T-cell (primary cell): ENCODE measurements around the gene SCAMP4. TPM values are rescaled to one million over a fixed set of nuclear protein-coding genes. Genes with fewer than 3 reads are reported as not detected.

Source experiments
- ATAC-seq, 4 experiments: fragments of 200-7000 bp in 3 of 4; fragments of 150-1000 bp in 1 of 4; cut with Tn5 transposase; replicated peaks in 1 of 4; 1 replicate in 3 of 4; 2 replicates in 1 of 4; pipeline ENCODE4 v1.10.0; 2021; ENCODE audit warnings: moderate library complexity in 3 of 4, mild to moderate bottlenecking in 2 of 4, moderate number of reproducible peaks in 1 of 4
- CTCF ChIA-PET, 2 donors: fragments of 300-600 bp; sonication (Branson Sonifier 250); formaldehyde crosslinking; loops; one replicate each; lab custom pipeline; 2022; ENCODE audit warnings: antibody characterized with exemption in 2 of 2; lab: Charles Lee
- POLR2A ChIA-PET, 2 donors: fragments of 300-600 bp; sonication (Branson Sonifier 250); formaldehyde crosslinking; loops; one replicate each; lab custom pipeline; 2022; ENCODE audit warnings: antibody characterized with exemption in 2 of 2; lab: Charles Lee
- DNase-seq, 35 experiments: peaks; one replicate each; pipeline versions ENCODE4 v3.0.0 to v3.0.0-alpha.2; 2013 to 2023
- H3K27ac ChIP-seq: one replicate; pipeline ENCODE4 v1.5.1; 2013; ENCODE audit warnings: low read length
- H3K27me3 ChIP-seq, 2 experiments: replicated peaks in 1 of 2; 1 replicate in 1 of 2; 2 replicates in 1 of 2; pipeline versions ENCODE4 v1.6.1 to v1.7.0; 2013; ENCODE audit warnings: low read length in 1 of 2, mixed read lengths in 1 of 2; ENCODE audit not compliant: control insufficient read depth in 2 of 2, insufficient read depth in 2 of 2; ENCODE audit errors: extremely low read depth in 1 of 2
- H3K36me3 ChIP-seq, 2 donors: 1 replicate in 1 of 2; 2 replicates in 1 of 2; pipeline versions ENCODE4 v1.6.1 to v1.7.0; 2013; ENCODE audit warnings: low read length in 1 of 2; ENCODE audit not compliant: control insufficient read depth in 2 of 2, insufficient read depth in 1 of 2; ENCODE audit errors: extremely low read depth in 1 of 2
- H3K4me1 ChIP-seq, 2 experiments: 1 replicate in 1 of 2; 2 replicates in 1 of 2; pipeline versions ENCODE4 v1.6.1 to v1.7.0; 2013; ENCODE audit warnings: low read length in 2 of 2, mixed read lengths in 1 of 2; ENCODE audit not compliant: insufficient read depth in 2 of 2, control insufficient read depth in 1 of 2; ENCODE audit errors: extremely low read depth in 1 of 2
- H3K4me3 ChIP-seq, 2 donors: 1 replicate in 1 of 2; 2 replicates in 1 of 2; pipeline versions ENCODE4 v1.5.1 to v1.7.0; 2013; ENCODE audit warnings: mild to moderate bottlenecking in 2 of 2, low read length in 1 of 2, moderate library complexity in 1 of 2; ENCODE audit not compliant: control insufficient read depth in 1 of 2; ENCODE audit errors: extremely low read depth in 1 of 2
- H3K9me3 ChIP-seq: 2 replicates; pipeline ENCODE4 v1.7.0; 2013
- H3K27ac Mint-ChIP-seq, 2 donors: one replicate each; pipeline ENCODE4 v1.8.0; 2020 to 2021; ENCODE audit warnings: mild to moderate bottlenecking in 2 of 2, mixed read lengths in 2 of 2
- H3K27me3 Mint-ChIP-seq, 2 donors: one replicate each; pipeline ENCODE4 v1.8.0; 2021 to 2022; ENCODE audit warnings: mixed read lengths in 2 of 2
- H3K36me3 Mint-ChIP-seq: one replicate; pipeline ENCODE4 v1.8.0; 2021; ENCODE audit warnings: mixed read lengths
- H3K4me1 Mint-ChIP-seq, 3 donors: one replicate each; pipeline ENCODE4 v1.8.0; 2020 to 2022; ENCODE audit warnings: mixed read lengths in 3 of 3, mild to moderate bottlenecking in 1 of 3
- H3K4me3 Mint-ChIP-seq, 3 donors: one replicate each; pipeline ENCODE4 v1.8.0; 2020 to 2022; ENCODE audit warnings: mild to moderate bottlenecking in 3 of 3, mixed read lengths in 3 of 3, moderate library complexity in 3 of 3
- H3K9me3 Mint-ChIP-seq, 3 donors: one replicate each; pipeline ENCODE4 v1.8.0; 2020 to 2022; ENCODE audit warnings: mixed read lengths in 3 of 3
- WGBS: methylation state at CpG from one replicate; pipeline ENCODE4 v1.1.5; 2013; ENCODE audit warnings: missing lambda C conversion rate; ENCODE audit not compliant: insufficient coverage; 5-methylcytosine and 5-hydroxymethylcytosine counted together
- total RNA-seq, 35 experiments: library from RNA in 6 of 35; stranded (reverse) in 6 of 35; fragments of 120-200 nt in 1 of 35; gene quantifications; one replicate each; pipeline versions ENCODE4 v1.2.1 to v1.2.4 and lab custom pipeline; 2013 to 2026

The SCAMP4 gene
- total RNA-seq, 5 donors from 2014 or later (not counting 1 experiment from before 2014, with no cell fraction given) = 24.8 to 49.2 (median 27.5) TPM

GRCh38 chr19:1902923-1903322 lies 2.3 kb upstream of the SCAMP4 start:
- no peak overlapping the region for H3K4me3 ChIP-seq
- H3K9me3 Mint-ChIP-seq = no peaks in the 10 kb centered on the region
- H3K27me3 ChIP-seq = no peaks in the 10 kb centered on the region
- POLR2A ChIA-PET = interaction anchor here in 1 of 2 donors (0.6 to 0.7 kb wide), 2 partner anchors 501 to 1705 kb away, joined by 4 to 10 read pairs; no protein-coding TSS in a partner anchor
- H3K36me3 Mint-ChIP-seq = no peaks in the 10 kb centered on the region
- H3K9me3 ChIP-seq = no peaks in the 10 kb centered on the region
- no peaks in the 10 kb centered on the region for H3K27me3 Mint-ChIP-seq
- WGBS = 90% methylated on average over 5 of the region's 6 CpGs
- H3K36me3 ChIP-seq = no peaks in the 10 kb centered on the region
- no peak for ATAC-seq
- no peak for DNase-seq
- H3K27ac Mint-ChIP-seq = peak overlapping the region; percentile 23 to 58
- peaks cover 20 to 33% (median 33%) of the 10 kb centered on the region in 3 donors for H3K4me1 Mint-ChIP-seq
- H3K27ac ChIP-seq = no peak overlapping the region
- peaks cover 6 to 39% of the 10 kb centered on the region in 2 experiments for H3K4me1 ChIP-seq
- H3K4me3 Mint-ChIP-seq = no peak overlapping the region
- CTCF ChIA-PET = interaction anchor here in 1 of 2 donors (0.7 kb wide), 3 partner anchors 17 to 187 kb away, joined by 3 to 4 read pairs (median 4); no protein-coding TSS in a partner anchor

DNA sequence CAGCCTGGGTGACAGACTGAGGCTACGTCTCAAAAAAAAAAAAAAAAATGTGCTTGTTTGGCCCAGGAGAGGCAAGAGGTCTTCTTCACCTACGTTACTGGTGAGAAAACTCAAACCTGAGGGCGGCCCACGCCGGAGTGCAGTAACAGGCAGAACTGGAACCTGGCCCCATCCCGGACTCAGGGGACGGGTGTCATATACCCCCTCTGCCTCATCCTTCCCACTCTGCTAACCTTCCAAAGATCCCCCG lies 414 bp upstream of the SCAMP4 start:
- Mint-ChIP-seq H3K4me1 (peaks cover 33 to 45% (median 40%) of the 10 kb centered on the region in 3 donors), H3K4me3 (peak overlapping the region; percentile 39 to 87 (median 78)), H3K27ac (peak overlapping the region in 1 of 2 donors; percentile 58), H3K9me3 (no peaks in the 10 kb centered on the region), H3K27me3 (no peaks in the 10 kb centered on the region), H3K36me3 (no peaks in the 10 kb centered on the region)
- WGBS = 37% methylated on average over 7 of the region's 8 CpGs
- Histone ChIP-seq H3K27ac (peak overlapping the region; percentile 43), H3K36me3 (no peaks in the 10 kb centered on the region), H3K27me3 (no peaks in the 10 kb centered on the region), H3K9me3 (no peaks in the 10 kb centered on the region), H3K4me3 (no peak overlapping the region), H3K4me1 (peaks cover 11 to 50% of the 10 kb centered on the region in 2 experiments)
- CTCF ChIA-PET = no interaction called here
- no peak for ATAC-seq
- DNase-seq = no peak
- POLR2A ChIA-PET = no interaction called here

GRCh38 chr19:1905863-1906375 lies 720 bp downstream of the SCAMP4 start:
- H3K27ac Mint-ChIP-seq = peak overlapping the region; percentile 88
- H3K36me3 Mint-ChIP-seq = no peaks in the 10 kb centered on the region
- Histone ChIP-seq H3K27ac (peak overlapping the region; percentile 77), H3K9me3 (no peaks in the 10 kb centered on the region), H3K36me3 (no peaks in the 10 kb centered on the region), H3K27me3 (no peaks in the 10 kb centered on the region), H3K4me1 (peaks cover 11 to 55% of the 10 kb centered on the region in 2 experiments), H3K4me3 (peak overlapping the region; percentile 67 to 69)
- H3K9me3 Mint-ChIP-seq = no peaks in the 10 kb centered on the region
- peaks cover 42 to 54% (median 46%) of the 10 kb centered on the region in 3 donors for H3K4me1 Mint-ChIP-seq
- DNase-seq (no peak), ATAC-seq (no peak)
- no peaks in the 10 kb centered on the region for H3K27me3 Mint-ChIP-seq
- peak overlapping the region; percentile 85 to 92 (median 87) for H3K4me3 Mint-ChIP-seq
- ChIA-PET POLR2A (no interaction called here), CTCF (interaction anchor here in 1 of 2 donors (0.5 kb wide), 1 partner anchor 9 kb away, joined by 4 read pairs; no protein-coding TSS in a partner anchor)
- 47% methylated on average over 3 of the region's 15 CpGs for WGBS

- Histone ChIP-seq H3K4me1 (peaks cover 11 to 59% of the 10 kb centered on the region in 2 experiments), H3K4me3 (no peak overlapping the region), H3K36me3 (peaks cover 0 to 3% of the 10 kb centered on the region in 2 donors), H3K9me3 (no peaks in the 10 kb centered on the region), H3K27me3 (no peaks in the 10 kb centered on the region), H3K27ac (no peak overlapping the region)
- 100% methylated on average over 6 of the region's 10 CpGs for WGBS
- ChIA-PET CTCF (no interaction called here), POLR2A (no interaction called here)
- Mint-ChIP-seq H3K9me3 (no peaks in the 10 kb centered on the region), H3K27me3 (no peaks in the 10 kb centered on the region), H3K36me3 (no peaks in the 10 kb centered on the region), H3K4me1 (peaks cover 42 to 57% (median 46%) of the 10 kb centered on the region in 3 donors), H3K4me3 (peak overlapping the region in 2 of 3 donors; percentile 31 to 39), H3K27ac (peak overlapping the region in 1 of 2 donors; percentile 34)
- ATAC-seq (no peak), DNase-seq (no peak)
Measured at GRCh38 chr19:1906985-1907562, 1.9 kb downstream of the SCAMP4 start.

GRCh38 chr19:1907563-1908363 lies 2.6 kb downstream of the SCAMP4 start:
- H3K27me3 ChIP-seq = no peaks in the 10 kb centered on the region
- H3K36me3 ChIP-seq = peaks cover 0 to 6% of the 10 kb centered on the region in 2 donors
- Mint-ChIP-seq H3K27ac (no peak overlapping the region), H3K4me3 (no peak overlapping the region), H3K36me3 (no peaks in the 10 kb centered on the region), H3K27me3 (no peaks in the 10 kb centered on the region), H3K4me1 (peaks cover 42 to 56% (median 46%) of the 10 kb centered on the region in 3 donors), H3K9me3 (no peaks in the 10 kb centered on the region)
- H3K9me3 ChIP-seq = no peaks in the 10 kb centered on the region
- WGBS = 93% methylated on average over 34 of the region's 43 CpGs
- ChIA-PET POLR2A (no interaction called here), CTCF (no interaction called here)
- ATAC-seq (no peak), DNase-seq (no peak)
- H3K4me3 ChIP-seq = no peak overlapping the region
- H3K4me1 ChIP-seq = peaks cover 11 to 59% of the 10 kb centered on the region in 2 experiments
- H3K27ac ChIP-seq = no peak overlapping the region

GRCh38 chr19:1908364-1908678 lies 3.1 kb downstream of the SCAMP4 start:
- Histone ChIP-seq H3K9me3 (no peaks in the 10 kb centered on the region), H3K4me3 (no peak overlapping the region), H3K27ac (no peak overlapping the region), H3K36me3 (peaks cover 5 to 11% of the 10 kb centered on the region in 2 donors), H3K27me3 (no peaks in the 10 kb centered on the region), H3K4me1 (peaks cover 11 to 60% of the 10 kb centered on the region in 2 experiments)
- Mint-ChIP-seq H3K27me3 (no peaks in the 10 kb centered on the region), H3K9me3 (no peaks in the 10 kb centered on the region), H3K4me3 (no peak overlapping the region), H3K4me1 (peaks cover 41 to 55% (median 42%) of the 10 kb centered on the region in 3 donors), H3K27ac (no peak overlapping the region), H3K36me3 (no peaks in the 10 kb centered on the region)
- DNase-seq (no peak), ATAC-seq (no peak)
- WGBS = 97% methylated on average over 9 of the region's 13 CpGs
- ChIA-PET POLR2A (no interaction called here), CTCF (no interaction called here)
